Activated naive CD4-positive, alpha-beta T cell treated with anti-CD3 and anti-CD28 coated beads for 36 hours (primary cell): Measurements from ENCODE around the gene INA. TPM values are rescaled to one million over a fixed set of nuclear protein-coding genes. Genes with fewer than 3 reads are reported as not detected.
"Not testable (repeated sequence)": the region's sequence is repeated elsewhere in the genome, so short reads cannot be mapped to it uniquely, and the experiment has no call there.

Source experiments
- CTCF ChIA-PET: fragments of 350-600 bp; sonication (Branson Sonifier 250); formaldehyde crosslinking; loops from one replicate; lab custom pipeline; 2021; ENCODE audit warnings: antibody characterized with exemption; lab: Charles Lee
- DNase-seq: peaks from one replicate; pipeline ENCODE4 v3.0.0-alpha.2; 2020
- H3K27ac Mint-ChIP-seq: one replicate; pipeline ENCODE4 v1.8.0; 2021; ENCODE audit warnings: mild to moderate bottlenecking, mixed read lengths
- H3K27me3 Mint-ChIP-seq: one replicate; pipeline ENCODE4 v1.8.0; 2021; ENCODE audit warnings: low read depth, mixed read lengths
- H3K36me3 Mint-ChIP-seq: one replicate; pipeline ENCODE4 v1.8.0; 2021; ENCODE audit warnings: low read depth, mixed read lengths
- H3K4me1 Mint-ChIP-seq: one replicate; pipeline ENCODE4 v1.8.0; 2021; ENCODE audit warnings: low read depth, mixed read lengths
- H3K4me3 Mint-ChIP-seq: one replicate; pipeline ENCODE4 v1.8.0; 2021; ENCODE audit warnings: mild to moderate bottlenecking, moderate library complexity, mixed read lengths
- H3K9me3 Mint-ChIP-seq: one replicate; pipeline ENCODE4 v1.8.0; 2021; ENCODE audit warnings: mixed read lengths
- intact Hi-C: fragments of 100-400 bp; cut with micrococcal nuclease; formaldehyde crosslinking; loops from one replicate; pipeline ENCODE4 v1.15.1; 2023
- total RNA-seq, 2 experiments: library from RNA; stranded (reverse); gene quantifications; one replicate each; pipeline ENCODE4 v1.2.3, GENCODE V29; 2021

INA gene
- total RNA-seq, 2 experiments from 2014 or later = 0.10 TPM

DNA sequence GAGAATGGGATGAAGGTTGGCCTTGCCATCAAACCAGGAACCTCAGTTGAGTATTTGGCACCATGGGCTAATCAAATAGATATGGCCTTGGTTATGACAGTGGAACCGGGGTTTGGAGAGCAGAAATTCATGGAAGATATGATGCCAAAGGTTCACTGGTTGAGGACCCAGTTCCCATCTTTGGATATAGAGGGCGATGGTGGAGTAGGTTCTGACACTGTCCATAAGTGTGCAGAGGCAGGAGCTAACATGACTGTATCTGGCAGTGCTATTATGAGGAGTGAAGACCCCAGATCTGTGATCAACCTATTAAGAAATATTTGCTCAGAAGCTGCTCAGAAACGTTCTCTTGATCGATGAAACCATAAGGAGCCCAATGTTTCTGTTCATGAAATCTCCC is 30.6 kb upstream of the INA start:
- Mint-ChIP-seq H3K4me3 (no peak overlapping the region), H3K36me3 (no peaks in the 10 kb centered on the region), H3K27me3 (no peaks in the 10 kb centered on the region), H3K4me1 (peaks cover 8% of the 10 kb centered on the region), H3K27ac (no peak overlapping the region), H3K9me3 (no peaks in the 10 kb centered on the region)
- CTCF ChIA-PET = interaction anchor here (0.7 to 3.0 kb wide), 3 partner anchors 155 to 329 kb away, joined by 3 to 12 read pairs (median 4); partner anchors contain the start of gene CNNM2
- DNase-seq = no peak
- intact Hi-C loops = loop anchor here (10.0 kb wide), 2 partner anchors 88 to 238 kb away; no protein-coding TSS in a partner anchor

DNA sequence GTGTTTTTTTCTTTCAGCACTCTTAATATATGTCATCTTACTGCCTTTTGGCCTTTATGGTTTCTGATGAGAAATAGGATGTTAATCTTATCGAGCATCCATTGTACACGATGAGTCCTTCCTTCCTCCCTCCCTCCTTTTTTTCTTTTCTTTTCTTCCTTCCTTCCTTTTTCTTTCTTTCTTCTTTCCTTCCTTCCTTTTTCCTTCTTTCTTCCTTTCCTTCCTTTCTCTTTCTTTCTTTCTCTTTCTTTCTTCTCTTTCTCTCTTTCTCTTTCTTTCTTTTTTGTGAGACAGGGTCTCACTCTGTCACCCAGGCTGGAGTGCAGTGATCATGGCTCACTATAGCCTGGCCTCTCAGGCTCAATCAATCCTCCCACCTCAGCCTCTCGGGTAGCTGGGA is 22.8 kb upstream of the INA start:
- Mint-ChIP-seq H3K4me1 (peaks cover 2% of the 10 kb centered on the region), H3K4me3 (no peak overlapping the region), H3K27ac (no peak overlapping the region), H3K27me3 (no peaks in the 10 kb centered on the region), H3K9me3 (no peaks in the 10 kb centered on the region), H3K36me3 (no peaks in the 10 kb centered on the region)
- intact Hi-C loops = no loop called here
- CTCF ChIA-PET = no interaction called here
- no peak for DNase-seq

- Mint-ChIP-seq H3K27me3 (no peaks in the 10 kb centered on the region), H3K4me3 (no peak overlapping the region), H3K4me1 (peaks cover 2% of the 10 kb centered on the region), H3K36me3 (no peaks in the 10 kb centered on the region), H3K9me3 (no peaks in the 10 kb centered on the region), H3K27ac (no peak overlapping the region)
- CTCF ChIA-PET = interaction anchor here (1.6 kb wide), 1 partner anchor 185 kb away, joined by 5 read pairs; no protein-coding TSS in a partner anchor
- intact Hi-C loops = no loop called here
- peak; percentile 23 for DNase-seq
These were observed 22.2 kb upstream of the INA start for GRCh38 chr10:103254538-103255325.

DNA sequence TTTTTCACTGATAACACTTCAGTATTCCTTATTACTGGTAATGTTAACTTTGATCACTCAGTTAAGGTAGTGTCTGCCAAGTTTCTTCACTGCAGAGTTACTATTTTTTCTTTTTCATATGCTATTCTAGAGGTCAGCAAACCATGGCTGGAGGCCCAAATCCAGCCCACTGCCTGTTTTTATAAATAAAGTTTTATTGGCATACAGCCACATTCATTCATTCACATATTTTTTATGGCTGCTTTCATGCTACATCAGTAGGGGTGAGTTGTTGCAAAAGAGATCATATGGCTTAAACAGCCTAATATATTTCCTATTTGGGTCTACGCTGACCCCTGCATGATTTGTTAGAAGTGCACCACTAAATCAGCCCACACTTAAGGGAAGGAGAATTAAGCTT is 20.3 kb upstream of the INA start:
- DNase-seq = no peak
- Mint-ChIP-seq H3K4me1 (no peaks in the 10 kb centered on the region), H3K36me3 (no peaks in the 10 kb centered on the region), H3K4me3 (no peak overlapping the region), H3K9me3 (peaks cover 4% of the 10 kb centered on the region), H3K27ac (no peak overlapping the region), H3K27me3 (peaks cover 2% of the 10 kb centered on the region)
- CTCF ChIA-PET = interaction anchor here (0.6 kb wide), 1 partner anchor 22 kb away, joined by 4 read pairs; no protein-coding TSS in a partner anchor
- intact Hi-C loops = no loop called here

DNA sequence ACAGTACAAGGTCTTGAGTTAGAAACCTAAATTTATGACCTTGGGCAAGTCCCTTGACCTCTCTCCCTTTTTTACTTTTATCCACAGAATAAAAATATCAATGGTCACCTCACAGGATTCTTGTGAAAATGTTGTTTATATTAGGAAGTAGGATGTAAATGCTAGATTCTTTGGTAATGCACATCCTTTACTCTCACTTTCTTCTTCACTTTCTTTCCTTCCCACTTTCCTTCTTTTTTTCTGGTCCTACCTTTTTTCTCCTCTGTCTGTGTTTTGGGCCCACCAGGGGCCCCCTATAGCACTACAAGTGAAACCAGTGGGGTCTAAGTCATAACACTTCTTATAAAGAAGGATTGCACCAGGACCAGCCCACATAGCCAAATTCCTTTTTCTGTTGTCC is 19.1 kb upstream of the INA start:
- CTCF ChIA-PET = no interaction called here
- no peak for DNase-seq
- H3K27ac Mint-ChIP-seq = no peak overlapping the region

DNA sequence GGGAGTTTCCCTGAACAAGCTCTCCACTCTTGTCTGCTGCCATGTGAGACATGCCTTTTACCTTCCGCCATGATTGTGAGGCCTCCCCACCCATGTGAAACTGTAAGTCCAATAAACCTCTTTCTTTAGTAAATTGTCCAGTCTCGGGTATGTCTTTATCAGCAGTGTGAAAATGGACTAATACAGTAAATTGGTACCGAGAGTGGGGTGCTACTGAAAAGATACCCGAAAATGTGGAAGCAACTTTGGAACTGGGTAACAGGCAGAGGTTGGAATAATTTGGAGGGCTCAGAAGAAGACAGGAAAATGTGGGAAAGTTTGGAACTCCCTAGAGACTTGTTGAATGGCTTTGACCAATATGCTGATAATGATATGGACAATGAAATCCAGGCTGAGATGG is 18.0 kb upstream of the INA start:
- H3K27me3 Mint-ChIP-seq, CTCF ChIA-PET, intact Hi-C loops, H3K9me3 Mint-ChIP-seq, DNase-seq, H3K27ac Mint-ChIP-seq, H3K4me3 Mint-ChIP-seq, H3K4me1 Mint-ChIP-seq, H3K36me3 Mint-ChIP-seq: not testable (repeated sequence)

More for the DNA sequence above, 19.1 kb upstream of the INA start:
- Mint-ChIP-seq H3K36me3 (no peaks in the 10 kb centered on the region), H3K27me3 (peaks cover 2% of the 10 kb centered on the region), H3K4me1 (no peaks in the 10 kb centered on the region), H3K4me3 (no peak overlapping the region), H3K9me3 (peaks cover 4% of the 10 kb centered on the region)
- intact Hi-C loops = no loop called here

GRCh38 chr10:103259989-103260388 is 16.9 kb upstream of the INA start:
- no peak for DNase-seq
- CTCF ChIA-PET = interaction anchor here (1.0 to 1.2 kb wide), 2 partner anchors 15 to 18 kb away, joined by 3 to 4 read pairs; no protein-coding TSS in a partner anchor
- Mint-ChIP-seq H3K27ac (no peak overlapping the region), H3K4me1 (no peaks in the 10 kb centered on the region), H3K4me3 (no peak overlapping the region), H3K9me3 (peaks cover 4% of the 10 kb centered on the region), H3K27me3 (peaks cover 6% of the 10 kb centered on the region), H3K36me3 (no peaks in the 10 kb centered on the region)
- intact Hi-C loops = no loop called here

GRCh38 chr10:103262229-103262628 is 14.7 kb upstream of the INA start:
- peaks cover 14% of the 10 kb centered on the region for H3K27me3 Mint-ChIP-seq
- no peak for DNase-seq
- CTCF ChIA-PET = no interaction called here
- H3K4me1 Mint-ChIP-seq = no peaks in the 10 kb centered on the region
- peaks cover 4% of the 10 kb centered on the region for H3K9me3 Mint-ChIP-seq
- no peak overlapping the region for H3K4me3 Mint-ChIP-seq
- no peak overlapping the region for H3K27ac Mint-ChIP-seq
- no peaks in the 10 kb centered on the region for H3K36me3 Mint-ChIP-seq
- intact Hi-C loops = no loop called here

GRCh38 chr10:103265717-103266329 is 11.1 kb upstream of the INA start:
- peaks cover 17% of the 10 kb centered on the region for H3K27me3 Mint-ChIP-seq
- peaks cover under 1% of the 10 kb centered on the region for H3K9me3 Mint-ChIP-seq
- no peak overlapping the region for H3K27ac Mint-ChIP-seq
- CTCF ChIA-PET = no interaction called here
- intact Hi-C loops = loop anchor here (1.0 kb wide), 1 partner anchor 13 kb away; no protein-coding TSS in a partner anchor
- no peaks in the 10 kb centered on the region for H3K4me1 Mint-ChIP-seq
- peak; percentile 76 for DNase-seq
- H3K36me3 Mint-ChIP-seq = no peaks in the 10 kb centered on the region
- H3K4me3 Mint-ChIP-seq = no peak overlapping the region

DNA sequence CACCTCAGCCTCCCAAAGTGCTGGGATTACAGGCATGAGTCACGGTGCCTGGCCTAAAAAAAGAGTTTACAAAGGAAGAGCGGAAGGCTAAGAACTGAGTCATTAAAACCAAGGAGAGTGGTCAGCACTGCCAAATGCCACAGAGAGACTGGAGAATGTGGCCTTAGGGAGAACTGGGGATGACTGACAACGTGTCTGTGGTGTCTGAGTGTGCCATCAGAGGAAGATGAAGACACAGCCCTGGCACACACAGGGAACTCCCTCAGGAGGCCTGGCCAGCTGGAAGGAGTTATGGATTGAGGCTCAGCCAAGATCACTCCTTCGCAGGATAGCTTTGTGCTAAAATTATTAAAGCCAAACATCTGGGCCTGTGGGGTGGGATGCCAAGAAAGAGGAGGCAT is 3.9 kb upstream of the INA start:
- intact Hi-C loops = no loop called here
- Mint-ChIP-seq H3K4me3 (no peak overlapping the region), H3K27ac (no peak overlapping the region), H3K9me3 (no peaks in the 10 kb centered on the region), H3K4me1 (peaks cover 5% of the 10 kb centered on the region), H3K27me3 (peaks cover 25% of the 10 kb centered on the region), H3K36me3 (no peaks in the 10 kb centered on the region)
- no peak for DNase-seq
- CTCF ChIA-PET = no interaction called here

DNA sequence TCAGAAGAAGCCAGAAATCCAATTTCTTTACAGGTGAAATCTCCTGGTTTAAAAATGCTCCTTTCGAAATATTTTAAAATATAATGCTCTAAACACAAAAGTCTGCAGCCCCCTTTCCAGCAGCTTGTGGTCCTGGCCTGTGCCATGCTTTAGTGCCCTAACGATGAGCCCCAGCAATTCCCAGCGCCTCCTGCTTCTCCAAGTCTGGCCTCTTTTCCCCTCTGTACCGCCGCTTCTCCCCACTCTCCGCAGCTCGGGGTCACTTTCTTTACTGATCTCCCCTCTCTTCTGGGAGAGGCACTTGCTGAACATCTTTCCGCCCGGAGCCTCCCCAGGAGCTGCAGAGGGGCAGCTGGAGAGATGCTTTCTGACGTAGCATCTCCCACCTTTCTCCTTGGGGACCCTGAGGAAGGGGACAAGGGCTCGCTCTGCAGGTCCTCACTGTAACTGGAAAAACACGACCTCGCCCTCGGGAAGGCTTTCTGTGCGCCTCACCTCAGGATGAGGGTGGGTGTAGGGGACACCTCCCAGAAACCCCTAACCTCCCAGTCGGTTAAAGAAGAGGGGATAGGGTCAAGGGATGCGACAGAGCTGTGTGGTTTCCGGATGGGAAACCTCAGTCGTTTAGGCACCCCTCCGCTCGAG is 565 bp upstream of the INA start:
- intact Hi-C loops = no loop called here
- CTCF ChIA-PET = interaction anchor here (0.9 to 1.0 kb wide), 2 partner anchors 32 kb away, joined by 3 read pairs; no protein-coding TSS in a partner anchor
- Mint-ChIP-seq H3K27ac (no peak overlapping the region), H3K4me1 (peaks cover 8% of the 10 kb centered on the region), H3K27me3 (peaks cover 45% of the 10 kb centered on the region), H3K9me3 (no peaks in the 10 kb centered on the region), H3K4me3 (peak overlapping the region; percentile 61), H3K36me3 (no peaks in the 10 kb centered on the region)
- DNase-seq = no peak
